Spleen (tissue), 11 donors: ENCODE results near the gene LUC7L3. TPM values are rescaled to one million over a fixed set of nuclear protein-coding genes. Genes with fewer than 3 reads are reported as not detected.

Experiments
- DNase-seq: peaks from one replicate; pipeline ENCODE4 v3.0.0-alpha.2; 2020
- H3K27ac ChIP-seq, 8 donors: fragments of 200-600 bp; sonication (generic) in 7 of 8; 1 replicate in 4 of 8; 2 replicates in 4 of 8; pipeline versions ENCODE4 v1.5.0 to v1.8.0; 2016 to 2021; ENCODE audit warnings: inconsistent platforms in 4 of 8, mild to moderate bottlenecking in 4 of 8, moderate library complexity in 1 of 8
- H3K27me3 ChIP-seq, 7 donors: fragments of 200-600 bp; sonication (generic) in 6 of 7; replicated peaks in 1 of 7; 1 replicate in 4 of 7; 2 replicates in 3 of 7; pipeline versions ENCODE4 v1.5.0 to v1.8.0; 2016 to 2021; ENCODE audit warnings: inconsistent platforms in 3 of 7, mild to moderate bottlenecking in 1 of 7
- H3K36me3 ChIP-seq, 6 donors: fragments of 200-600 bp; sonication (generic) in 5 of 6; 1 replicate in 4 of 6; 2 replicates in 2 of 6; pipeline versions ENCODE4 v1.5.0 to v1.8.0; 2016 to 2021; ENCODE audit warnings: inconsistent platforms in 2 of 6
- H3K4me1 ChIP-seq, 6 donors: fragments of 200-600 bp; sonication (generic) in 5 of 6; 1 replicate in 3 of 6; 2 replicates in 3 of 6; pipeline versions ENCODE4 v1.5.0 to v1.8.0; 2016 to 2021; ENCODE audit warnings: inconsistent platforms in 3 of 6
- H3K4me3 ChIP-seq, 8 donors: fragments of 200-600 bp; sonication (generic) in 7 of 8; 1 replicate in 4 of 8; 2 replicates in 4 of 8; pipeline versions ENCODE4 v1.5.0 to v1.8.0; 2016 to 2021; ENCODE audit warnings: inconsistent platforms in 4 of 8, mild to moderate bottlenecking in 4 of 8, moderate library complexity in 2 of 8
- H3K9me3 ChIP-seq, 8 donors: fragments of 200-600 bp; sonication (generic) in 7 of 8; 1 replicate in 4 of 8; 2 replicates in 4 of 8; pipeline versions ENCODE4 v1.5.0 to v1.8.0; 2016 to 2021; ENCODE audit warnings: inconsistent platforms in 4 of 8
- CTCF ChIP-seq, 11 experiments: fragments of 200-600 bp in 7 of 11; fragments of 450-650 bp in 4 of 11; sonication (generic) in 4 of 11; IDR thresholded peaks in 8 of 11; conservative IDR thresholded peaks in 3 of 11; 1 replicate in 7 of 11; 2 replicates in 4 of 11; pipeline versions ENCODE4 v1.4.0 to v1.8.0; 2016 to 2021; ENCODE audit warnings: antibody characterized with exemption in 11 of 11, inconsistent platforms in 4 of 11, mild to moderate bottlenecking in 1 of 11
- POLR2A ChIP-seq, 3 donors: fragments of 450-650 bp; IDR thresholded peaks; one replicate each; pipeline ENCODE4 v1.5.1; 2017; ENCODE audit warnings: antibody characterized with exemption in 3 of 3, mild to moderate bottlenecking in 1 of 3
- POLR2AphosphoS5 ChIP-seq, 3 donors: sonication (generic); formaldehyde crosslinking; IDR thresholded peaks; one replicate each; pipeline ENCODE4 v1.5.1; 2017; ENCODE audit warnings: antibody characterized with exemption in 3 of 3
- WGBS, 5 donors: extraction: QIAGEN DNeasy Blood & Tissue Kit in 3 of 5; methylation state at CpG; one replicate each; pipeline versions ENCODE4 v1.1.5 to v1.1.7; 2013 to 2018; 5-methylcytosine and 5-hydroxymethylcytosine counted together
- intact Hi-C: fragments of 100-400 bp; cut with DNase I; formaldehyde crosslinking; loops from one replicate; pipeline ENCODE4 v1.15.0; 2023; ENCODE audit warnings: low total_unique reads
- polyA plus RNA-seq, 3 donors: library from polyadenylated mRNA; stranded (reverse); fragments of 200-250 nt; gene quantifications; one replicate each; pipeline ENCODE4 v1.2.1, GENCODE V29; 2013
- total RNA-seq, 7 donors: library from RNA; depleted of rRNA in 3 of 7; stranded (reverse); fragments of >200 nt in 3 of 7; fragmentation: NEBNext Ultra II Directional in 4 of 7; extraction: Animal tissue kit (Norgen Biotek cat#: 25700) in 4 of 7; gene quantifications; one replicate each; pipeline versions ENCODE4 v1.1.0 to v1.2.1, GENCODE V29; 2016 to 2021
- donor health status: healthy with polysubstance abuse.
- donor health status: DM: no; HTN: no; CAD: no; lungs with moderate emphysema.
- donor health status: DM: no; HTN: no; CAD: no.
- donor health status: Bipolar disorder and iron deficiency.
- donor health status: healthy.
- donor health status: DM: no; HTN: no; CAD: no.
- donor health status: DM: yes; HTN: yes; CAD: no.

LUC7L3 gene
- total and polyA plus RNA-seq, 10 donors, result 91.2 to 223 (median 143) TPM

- Histone ChIP-seq H3K27ac (no peak overlapping the region), H3K9me3 (no peaks in the 10 kb centered on the region), H3K36me3 (no peaks in the 10 kb centered on the region), H3K27me3 (peaks cover 0 to 23% (median 0%) of the 10 kb centered on the region in 7 donors), H3K4me1 (peaks cover under 1 to 24% (median 10%) of the 10 kb centered on the region in 6 donors), H3K4me3 (no peak overlapping the region)
- intact Hi-C loops, result no loop called here
- DNase-seq, result no peak
- WGBS, 5 donors, result 67 to 92% (median 81%) methylated on average over 4 of the region's 4 CpGs
- TF ChIP-seq POLR2A (IDR thresholded peaks at IDR 0.05), result no peak
- TF ChIP-seq CTCF (IDR thresholded peaks at IDR 0.05 in 8 of 11, conservative IDR thresholded peaks at IDR 0.05 in 3 of 11), result no peak
- no peak for TF ChIP-seq POLR2AphosphoS5 (IDR thresholded peaks at IDR 0.05)
Observed at GRCh38 chr17:50785126-50785525, 65.7 kb downstream of the LUC7L3 start.

- H3K27ac ChIP-seq, result no peak overlapping the region
- DNase-seq, result no peak
- intact Hi-C loops, result no loop called here
- no peak for TF ChIP-seq POLR2A (IDR thresholded peaks at IDR 0.05)
- TF ChIP-seq CTCF (IDR thresholded peaks at IDR 0.05 in 8 of 11, conservative IDR thresholded peaks at IDR 0.05 in 3 of 11), result no peak
- TF ChIP-seq POLR2AphosphoS5 (IDR thresholded peaks at IDR 0.05), result no peak
- no peaks in the 10 kb centered on the region for H3K9me3 ChIP-seq
- H3K4me3 ChIP-seq, result no peak overlapping the region
- H3K36me3 ChIP-seq, result no peaks in the 10 kb centered on the region
- H3K27me3 ChIP-seq, result peaks cover 0 to 20% (median 0%) of the 10 kb centered on the region in 7 donors
- H3K4me1 ChIP-seq, result peaks cover 3 to 28% (median 15%) of the 10 kb centered on the region in 6 donors
- WGBS, 5 donors, result 68 to 86% (median 73%) methylated on average over 9 of the region's 9 CpGs
Observed at GRCh38 chr17:50785946-50786570, 66.7 kb downstream of the LUC7L3 start.

- DNase-seq, result no peak
- H3K9me3 ChIP-seq, result no peaks in the 10 kb centered on the region
- TF ChIP-seq CTCF (IDR thresholded peaks at IDR 0.05 in 8 of 11, conservative IDR thresholded peaks at IDR 0.05 in 3 of 11), result no peak
- no peak for TF ChIP-seq POLR2AphosphoS5 (IDR thresholded peaks at IDR 0.05)
- no peak for TF ChIP-seq POLR2A (IDR thresholded peaks at IDR 0.05)
- no peak overlapping the region for H3K27ac ChIP-seq
- intact Hi-C loops, result no loop called here
- peaks cover 0 to 23% (median 12%) of the 10 kb centered on the region in 6 donors for H3K4me1 ChIP-seq
- H3K36me3 ChIP-seq, result no peaks in the 10 kb centered on the region
- H3K27me3 ChIP-seq, result peaks cover 0 to 9% (median 0%) of the 10 kb centered on the region in 7 donors
- H3K4me3 ChIP-seq, result no peak overlapping the region
- 82 to 92% (median 87%) methylated on average over 7 of the region's 7 CpGs for whole genome bisulfite sequencing, 5 donors
Observed at GRCh38 chr17:50787106-50787505, 67.7 kb downstream of the LUC7L3 start.

- H3K4me1 ChIP-seq, result peaks cover 0 to 22% (median 7%) of the 10 kb centered on the region in 6 donors
- TF ChIP-seq POLR2AphosphoS5 (IDR thresholded peaks at IDR 0.05) (peak; percentile 7 to 81 (median 35)), POLR2A (IDR thresholded peaks at IDR 0.05) (no peak)
- WGBS, 5 donors, result 33 to 45% (median 34%) methylated on average over 6 of the region's 6 CpGs
- H3K4me3 ChIP-seq, result no peak overlapping the region
- H3K27ac ChIP-seq, result peak overlapping the region in 5 of 8 donors; percentile 31 to 58 (median 49)
- H3K36me3 ChIP-seq, result no peaks in the 10 kb centered on the region
- no peaks in the 10 kb centered on the region for H3K9me3 ChIP-seq
- no peak for DNase-seq
- intact Hi-C loops, result no loop called here
- no peaks in the 10 kb centered on the region for H3K27me3 ChIP-seq
Observed at GRCh38 chr17:50790618-50791017, 71.2 kb downstream of the LUC7L3 start.
